Neural progenitor cell (in vitro differentiated cells): ENCODE measurements around the gene RABGAP1. TPM values are rescaled to one million over a fixed set of nuclear protein-coding genes. Genes with fewer than 3 reads are reported as not detected.
A peak's percentile ranks its signal among the peaks of the same experiment; 100 is the strongest.

Experiments used
- DNase-seq: peaks from one replicate; pipeline ENCODE4 v3.0.0-alpha.2; 2016; ENCODE audit warnings: low spot score
- H2AFZ ChIP-seq: fragments of 200-600 bp; sonication (generic); replicated peaks from 2 replicates; pipeline ENCODE4 v1.6.1; 2016; ENCODE audit warnings: antibody characterized with exemption
- H3F3A ChIP-seq: fragments of 200-600 bp; sonication (generic); 2 replicates; pipeline ENCODE4 v1.6.1; 2016; ENCODE audit warnings: antibody characterized with exemption, low read depth
- H3K27ac ChIP-seq: fragments of 200-600 bp; sonication (generic); 2 replicates; pipeline ENCODE4 v1.5.1; 2016; ENCODE audit warnings: mild to moderate bottlenecking
- H3K27me3 ChIP-seq: fragments of 200-600 bp; sonication (generic); 2 replicates; pipeline ENCODE4 v1.6.1; 2016; ENCODE audit warnings: mild to moderate bottlenecking, moderate library complexity
- H3K36me3 ChIP-seq: fragments of 200-600 bp; sonication (generic); 2 replicates; pipeline ENCODE4 v1.5.1; 2016
- H3K4me1 ChIP-seq: fragments of 200-600 bp; sonication (generic); 2 replicates; pipeline ENCODE4 v1.6.1; 2016; ENCODE audit warnings: mixed run types
- H3K4me2 ChIP-seq: fragments of 200-600 bp; sonication (generic); 2 replicates; pipeline ENCODE4 v1.6.1; 2016
- H3K4me3 ChIP-seq: fragments of 200-600 bp; sonication (generic); 2 replicates; pipeline ENCODE4 v1.5.1; 2016
- H3K79me2 ChIP-seq: fragments of 200-600 bp; sonication (generic); 2 replicates; pipeline ENCODE4 v1.6.1; 2016; ENCODE audit warnings: low read depth
- H3K9ac ChIP-seq: fragments of 200-600 bp; sonication (generic); 2 replicates; pipeline ENCODE4 v1.6.1; 2016
- H3K9me3 ChIP-seq: fragments of 200-600 bp; sonication (generic); 2 replicates; pipeline ENCODE4 v1.5.1; 2016; ENCODE audit warnings: low read depth
- H4K20me1 ChIP-seq: fragments of 200-600 bp; sonication (generic); 2 replicates; pipeline ENCODE4 v1.6.1; 2016; ENCODE audit warnings: low read depth
- H3K27ac Mint-ChIP-seq: 3 replicates; pipeline ENCODE4 v1.8.0; 2021; ENCODE audit warnings: mixed read lengths
- H3K27me3 Mint-ChIP-seq: 2 replicates; pipeline ENCODE4 v1.8.0; 2022; ENCODE audit warnings: low read depth, mild to moderate bottlenecking, inconsistent platforms, moderate library complexity, mixed read lengths; ENCODE audit not compliant: insufficient read depth
- H3K36me3 Mint-ChIP-seq: 3 replicates; pipeline ENCODE4 v1.8.0; 2021; ENCODE audit warnings: mixed read lengths
- H3K4me1 Mint-ChIP-seq: 3 replicates; pipeline ENCODE4 v1.8.0; 2021; ENCODE audit warnings: mixed read lengths
- H3K4me3 Mint-ChIP-seq: 3 replicates; pipeline ENCODE4 v1.8.0; 2021; ENCODE audit warnings: mild to moderate bottlenecking, moderate library complexity, mixed read lengths
- H3K9me3 Mint-ChIP-seq: 3 replicates; pipeline ENCODE4 v1.8.0; 2020; ENCODE audit warnings: mixed read lengths
- CTCF ChIP-seq: fragments of 200-600 bp; sonication (generic); IDR thresholded peaks from 2 replicates; pipeline ENCODE4 v1.5.1; 2017; ENCODE audit warnings: antibody characterized with exemption, mild to moderate bottlenecking
- EZH2 ChIP-seq: fragments of 200-600 bp; sonication (generic); IDR thresholded peaks from 2 replicates; pipeline ENCODE4 v1.6.1; 2017; ENCODE audit warnings: antibody characterized with exemption, mild to moderate bottlenecking, moderate library complexity
- EZH2phosphoT487 ChIP-seq: fragments of 200-600 bp; sonication (generic); IDR thresholded peaks from 2 replicates; pipeline ENCODE4 v1.6.1; 2017; ENCODE audit warnings: antibody characterized with exemption
- total RNA-seq: library from RNA; depleted of rRNA; stranded (reverse); fragments of >200 nt; gene quantifications from 2 replicates; pipeline ENCODE4 v1.2.3, GENCODE V29; 2015; ENCODE audit warnings: low replicate concordance

Gene RABGAP1
- total RNA-seq, 1 donor from 2014 or later = 55.2 TPM

GRCh38 chr9:123099042-123099441, 158.2 kb downstream of the RABGAP1 start:
- H3K4me3 Mint-ChIP-seq = no peak overlapping the region
- peak overlapping the region; percentile 63 for H3K27ac Mint-ChIP-seq
- Histone ChIP-seq H4K20me1 (peaks cover 4% of the 10 kb centered on the region), H3K79me2 (no peaks in the 10 kb centered on the region), H3K4me1 (peaks cover 17% of the 10 kb centered on the region), H3K9me3 (no peaks in the 10 kb centered on the region), H2AFZ (no peak overlapping the region), H3K4me2 (no peak overlapping the region), H3K27me3 (no peaks in the 10 kb centered on the region), H3K36me3 (peaks cover 16% of the 10 kb centered on the region), H3F3A (peaks cover 15% of the 10 kb centered on the region), H3K9ac (no peak overlapping the region), H3K27ac (no peak overlapping the region), H3K4me3 (no peak overlapping the region)
- TF ChIP-seq EZH2 = no peak
- TF ChIP-seq EZH2phosphoT487 = no peak
- TF ChIP-seq CTCF = no peak
- peaks cover 4% of the 10 kb centered on the region for H3K4me1 Mint-ChIP-seq
- no peak for DNase-seq
- H3K9me3 Mint-ChIP-seq = no peaks in the 10 kb centered on the region
- peaks cover 37% of the 10 kb centered on the region for H3K36me3 Mint-ChIP-seq
- no peaks in the 10 kb centered on the region for H3K27me3 Mint-ChIP-seq

- Mint-ChIP-seq H3K4me3 (no peak overlapping the region), H3K36me3 (peaks cover 35% of the 10 kb centered on the region), H3K27me3 (no peaks in the 10 kb centered on the region), H3K4me1 (peaks cover 4% of the 10 kb centered on the region), H3K27ac (no peak overlapping the region), H3K9me3 (no peaks in the 10 kb centered on the region)
- DNase-seq = no peak
- H3F3A ChIP-seq = peaks cover 15% of the 10 kb centered on the region
- peaks cover 17% of the 10 kb centered on the region for H3K4me1 ChIP-seq
- H3K79me2 ChIP-seq = no peaks in the 10 kb centered on the region
- H3K36me3 ChIP-seq = peaks cover 16% of the 10 kb centered on the region
- no peak overlapping the region for H2AFZ ChIP-seq
- no peak overlapping the region for H3K27ac ChIP-seq
- no peak overlapping the region for H3K4me2 ChIP-seq
- H3K9ac ChIP-seq = no peak overlapping the region
- TF ChIP-seq CTCF (no peak), EZH2phosphoT487 (no peak), EZH2 (no peak)
- no peaks in the 10 kb centered on the region for H3K9me3 ChIP-seq
- peaks cover 4% of the 10 kb centered on the region for H4K20me1 ChIP-seq
- H3K4me3 ChIP-seq = no peak overlapping the region
- H3K27me3 ChIP-seq = no peaks in the 10 kb centered on the region
These were observed 158.7 kb downstream of the RABGAP1 start for GRCh38 chr9:123099548-123099947.

GRCh38 chr9:123102375-123103113, 161.7 kb downstream of the RABGAP1 start:
- Mint-ChIP-seq H3K27me3 (no peaks in the 10 kb centered on the region), H3K9me3 (no peaks in the 10 kb centered on the region), H3K4me1 (peaks cover under 1% of the 10 kb centered on the region), H3K36me3 (peaks cover 36% of the 10 kb centered on the region), H3K27ac (no peak overlapping the region), H3K4me3 (no peak overlapping the region)
- peaks cover 4% of the 10 kb centered on the region for H4K20me1 ChIP-seq
- H3K79me2 ChIP-seq = no peaks in the 10 kb centered on the region
- TF ChIP-seq CTCF (peak; percentile 35), EZH2 (no peak)
- H3K9me3 ChIP-seq = no peaks in the 10 kb centered on the region
- peaks cover 8% of the 10 kb centered on the region for H3K36me3 ChIP-seq
- H2AFZ ChIP-seq = no peak overlapping the region
- H3K27me3 ChIP-seq = no peaks in the 10 kb centered on the region
- no peak for DNase-seq
- H3K4me1 ChIP-seq = peaks cover 9% of the 10 kb centered on the region
- H3K4me3 ChIP-seq = no peak overlapping the region
- peaks cover 8% of the 10 kb centered on the region for H3F3A ChIP-seq
- H3K27ac ChIP-seq = peak overlapping the region; percentile 44
- no peak overlapping the region for H3K9ac ChIP-seq
- no peak overlapping the region for H3K4me2 ChIP-seq
